Endothelial cell of umbilical vein (primary cell): Measurements from ENCODE around the gene CLP1. TPM values are rescaled to one million over a fixed set of nuclear protein-coding genes. Genes with fewer than 3 reads are reported as not detected.

Experiments used
- Bru-seq: library from RNA; stranded (reverse); fragments of 400-500 nt; gene quantifications from one replicate; lab custom pipeline; 2021; lab: Mats Ljungman, UMichigan
- BruChase-seq, 2 experiments: library from RNA; stranded (reverse); fragments of 400-500 nt; gene quantifications; one replicate each; lab custom pipeline; 2021; lab: Mats Ljungman, UMichigan
- BruUV-seq: library from RNA; stranded (reverse); fragments of 400-500 nt; replicated peaks from 2 replicates; lab custom pipeline; 2021; lab: Mats Ljungman, UMichigan
- CTCF ChIA-PET: fragments of 300-600, 350-600 bp; sonication (Branson Sonifier 250); formaldehyde crosslinking; loops from one replicate; lab custom pipeline; 2021; ENCODE audit warnings: antibody characterized with exemption, inconsistent platforms; lab: Charles Lee
- POLR2A ChIA-PET: fragments of 300-600, 350-600 bp; sonication (Branson Sonifier 250); formaldehyde crosslinking; loops from one replicate; lab custom pipeline; 2021; ENCODE audit warnings: antibody characterized with exemption, inconsistent platforms; lab: Charles Lee
- DNase-seq: peaks from one replicate; pipeline ENCODE4 v3.0.0-alpha.2; 2011; ENCODE audit warnings: low read depth, low spot score
- FAIRE-seq: peaks from 2 replicates; lab custom pipeline; 2011; peaks lifted over from hg19 to GRCh38; lab: Jason Lieb, UNC
- H2AFZ ChIP-seq: 2 replicates; pipeline ENCODE4 v1.6.0; 2012; ENCODE audit warnings: low read depth, low read length, control low read depth, inconsistent platforms
- H3K27ac ChIP-seq: 2 replicates; pipeline ENCODE4 v1.5.1; 2011; ENCODE audit warnings: low read depth, mild to moderate bottlenecking, control low read depth, low read length, moderate library complexity; ENCODE audit not compliant: insufficient read depth
- H3K27me3 ChIP-seq, 2 experiments: 2 replicates each; pipeline versions ENCODE4 v1.6.0 to v1.6.1; 2011; ENCODE audit warnings: low read length in 2 of 2, mixed read lengths in 1 of 2; ENCODE audit not compliant: control insufficient read depth in 2 of 2, insufficient read depth in 2 of 2
- H3K36me3 ChIP-seq, 2 experiments: 2 replicates in 1 of 2; 3 replicates in 1 of 2; pipeline ENCODE4 v1.5.1; 2011; ENCODE audit warnings: low read length in 2 of 2, mild to moderate bottlenecking in 1 of 2, moderate library complexity in 1 of 2; ENCODE audit not compliant: control insufficient read depth in 2 of 2, insufficient read depth in 2 of 2; ENCODE audit errors: extremely low read depth in 1 of 2
- H3K4me1 ChIP-seq: 3 replicates; pipeline ENCODE4 v1.5.1; 2011; ENCODE audit warnings: mild to moderate bottlenecking, low read length; ENCODE audit not compliant: control insufficient read depth, insufficient read depth; ENCODE audit errors: extremely low read depth
- H3K4me2 ChIP-seq: 2 replicates; pipeline ENCODE4 v1.6.1; 2011; ENCODE audit warnings: low read length, control low read depth, mixed read lengths; ENCODE audit not compliant: insufficient read depth
- H3K4me3 ChIP-seq, 3 experiments: fragments of 200-600 bp in 1 of 3; sonication (generic), shearing (Covaris generic) in 1 of 3; replicated peaks in 1 of 3; 2 replicates each; pipeline ENCODE4 v1.5.1; 2011 to 2016; ENCODE audit warnings: control low read depth in 3 of 3, low read length in 3 of 3, mild to moderate bottlenecking in 2 of 3, inconsistent platforms in 1 of 3, low read depth in 1 of 3, moderate library complexity in 1 of 3; ENCODE audit not compliant: insufficient read depth in 1 of 3
- H3K79me2 ChIP-seq: 2 replicates; pipeline ENCODE4 v1.6.0; 2012; ENCODE audit warnings: low read length, inconsistent platforms; ENCODE audit not compliant: control insufficient read depth, insufficient read depth
- H3K9ac ChIP-seq: replicated peaks from 2 replicates; pipeline ENCODE3; 2011; ENCODE audit warnings: low read length, control low read depth; ENCODE audit not compliant: insufficient read depth; ENCODE audit errors: extremely low read depth
- H3K9me1 ChIP-seq: replicated peaks from 3 replicates; pipeline ENCODE4 v1.6.0; 2011; ENCODE audit warnings: mild to moderate bottlenecking, low read length; ENCODE audit not compliant: control insufficient read depth, insufficient read depth; ENCODE audit errors: extremely low read depth
- H3K9me3 ChIP-seq: replicated peaks from 2 replicates; pipeline ENCODE4 v1.5.1; 2012; ENCODE audit warnings: low read length, inconsistent platforms; ENCODE audit not compliant: control insufficient read depth, insufficient read depth
- H4K20me1 ChIP-seq: replicated peaks from 2 replicates; pipeline ENCODE3; 2011; ENCODE audit warnings: mild to moderate bottlenecking, low read length; ENCODE audit not compliant: control insufficient read depth, insufficient read depth; ENCODE audit errors: extremely low read depth
- CTCF ChIP-seq, 2 donors: IDR thresholded peaks; 1 replicate in 1 of 2; 2 replicates in 1 of 2; pipeline ENCODE4 v1.5.1; 2011; ENCODE audit warnings: low read length in 2 of 2, mild to moderate bottlenecking in 2 of 2, moderate library complexity in 2 of 2, control low read depth in 1 of 2, inconsistent platforms in 1 of 2, low read depth in 1 of 2; ENCODE audit not compliant: insufficient read depth in 1 of 2; ENCODE audit errors: extremely low read depth in 1 of 2
- EZH2 ChIP-seq: IDR thresholded peaks from 2 replicates; pipeline ENCODE4 v1.6.1; 2012; ENCODE audit warnings: borderline replicate concordance, low read depth, mild to moderate bottlenecking, moderate library complexity, low read length, inconsistent platforms; ENCODE audit not compliant: severe bottlenecking
- FOS ChIP-seq: IDR thresholded peaks from 2 replicates; pipeline ENCODE4 v1.6.1; 2011; ENCODE audit warnings: mild to moderate bottlenecking, low read length, moderate library complexity, borderline replicate concordance; ENCODE audit not compliant: insufficient read depth
- GATA2 ChIP-seq: IDR thresholded peaks from 2 replicates; pipeline ENCODE4 v1.7.0; 2011; ENCODE audit warnings: low read depth, mild to moderate bottlenecking, moderate library complexity, mixed read lengths, low read length; ENCODE audit not compliant: insufficient read length, insufficient read depth
- JUN ChIP-seq: IDR thresholded peaks from 2 replicates; pipeline ENCODE4 v1.6.1; 2011; ENCODE audit warnings: borderline replicate concordance, low read depth; ENCODE audit not compliant: insufficient read length, insufficient read depth
- MAX ChIP-seq: IDR thresholded peaks from 2 replicates; pipeline ENCODE4 v1.6.1; 2011; ENCODE audit not compliant: insufficient read depth, insufficient read length
- MYC ChIP-seq: IDR thresholded peaks from one replicate; pipeline ENCODE4 v1.6.1; 2011; ENCODE audit warnings: mild to moderate bottlenecking, low read depth, low read length
- POLR2A ChIP-seq: IDR thresholded peaks from 2 replicates; pipeline ENCODE4 v1.6.1; 2012; ENCODE audit warnings: low read depth, mild to moderate bottlenecking, control low read depth, low read length
- POLR2AphosphoS5 ChIP-seq: IDR thresholded peaks from 2 replicates; pipeline ENCODE4 v1.6.1; 2012; ENCODE audit warnings: low read depth, mild to moderate bottlenecking, control low read depth, low read length, moderate library complexity; ENCODE audit not compliant: insufficient read depth
- dilution Hi-C: fragments of 300-500 bp; cut with MboI; formaldehyde crosslinking; loops from one replicate; pipeline ENCODE4 v1.15.0; 2019; ENCODE audit warnings: low sequenced_read_pairs; ENCODE audit not compliant: extremely low pct_ligation_motif_present
- intact Hi-C: fragments of 100-400 bp; cut with micrococcal nuclease; formaldehyde crosslinking; loops from one replicate; pipeline ENCODE4 v1.10.0; 2022
- long read RNA-seq: library from polyadenylated mRNA; stranded (forward); transcript quantifications from one replicate; pipeline ENCODE4 v2.0.0, GENCODE V29; 2021
- polyA minus RNA-seq, 3 experiments: library from RNA; depleted of rRNA, polyadenylated mRNA; stranded (reverse); fragments of >200 nt; gene quantifications; 1 replicate in 1 of 3; 2 replicates in 2 of 3; pipeline ENCODE4 v1.2.3, GENCODE V29; 2011
- polyA plus RNA-seq, 4 experiments: library from polyadenylated mRNA; depleted of rRNA in 3 of 4; stranded (reverse) in 3 of 4; unstranded in 1 of 4; fragments of >200 nt; gene quantifications; 2 replicates each; pipeline versions ENCODE4 v1.2.1 to v1.2.3, GENCODE V29; 2011 to 2012; ENCODE audit warnings: missing spikeins in 1 of 4
- total RNA-seq: library from RNA; stranded (reverse); gene quantifications from 2 replicates; pipeline ENCODE4 v1.2.3, GENCODE V29; 2021

The CLP1 gene
- total RNA-seq (17.9 and 20.9 TPM in 2 replicates), polyA plus RNA-seq (19.4 and 20.8 TPM in 2 replicates), polyA minus RNA-seq (25.3 and 34.8 TPM in 2 replicates), Bru-seq, nascent RNA (percentile 69 among the genes with signal in this experiment), BruChase-seq, experiment 1, labeled RNA remaining after a 6-hour chase (percentile 51 among the genes with signal in this experiment), BruChase-seq, experiment 2, labeled RNA remaining after a 2-hour chase (percentile 89 among the genes with signal in this experiment)
- 22.1 and 25.0 TPM in 2 replicates for polyA plus RNA-seq (2011; cell fraction: cytosol; rRNA removed)
- 20.3 and 20.9 TPM in 2 replicates for polyA plus RNA-seq (2011; cell fraction: nucleus; rRNA removed)
- polyA plus RNA-seq (2012), result 19.1 and 25.1 TPM in 2 replicates
- 11.5 TPM for polyA minus RNA-seq (2011; cell fraction: cytosol; rRNA and poly(A)+ RNA removed)
- 6.2 and 9.1 TPM in 2 replicates for polyA minus RNA-seq (2011; cell fraction: nucleus; rRNA and poly(A)+ RNA removed)
- long read RNA-seq, transcript CLP1-205 (3 exons, 2,435 nt), result major isoform, 45 of 52 reads
- long read RNA-seq, partial matches to known transcripts, result 4 of 52 reads
- long read RNA-seq, other reads (novel, unspliced or antisense), result 0 of 52 reads

GRCh38 chr11:57657194-57658022 lies at the start of gene CLP1:
Gene CLP1, plus strand, starts transcription at chr11:57657762. Its CDS starts 1,715 bp downstream, at chr11:57659477.
- Histone ChIP-seq H3K9me1 (no peaks in the 10 kb centered on the region), H2AFZ (peak within 1 kb of the TSS; percentile 77), H3K79me2 (peaks cover 22% of the 10 kb centered on the region), H3K27ac (peak within 1 kb of the TSS; percentile 75), H3K4me3 (peak within 1 kb of the TSS; percentile 59 to 98 (median 90)), H3K36me3 (peaks cover 14% of the 10 kb centered on the region in 2 experiments), H3K27me3 (no peaks in the 10 kb centered on the region), H3K4me1 (peaks cover 4% of the 10 kb centered on the region), H3K4me2 (peak within 1 kb of the TSS; percentile 95), H3K9me3 (no peaks in the 10 kb centered on the region), H4K20me1 (no peaks in the 10 kb centered on the region), H3K9ac (peak within 1 kb of the TSS; percentile 92)
- FAIRE-seq (peak; percentile 98), DNase-seq (peak; percentile 99)
- intact Hi-C loops (loop anchor here (1.0 kb wide), 3 partner anchors 10 to 127 kb away; partner anchors contain the start of gene TIMM10), dilution Hi-C loops (no loop called here)
- ChIA-PET POLR2A (no interaction called here), CTCF (interaction anchor here (1.0 to 5.8 kb wide), 2 partner anchors 9 to 13 kb away, joined by 3 to 26 read pairs; no protein-coding TSS in a partner anchor)
- BruUV-seq, result no TSS peak
- no peak for TF ChIP-seq FOS
- peak; percentile 70 for TF ChIP-seq MAX
- TF ChIP-seq GATA2, result no peak
- TF ChIP-seq POLR2AphosphoS5, result peak; percentile 76
- TF ChIP-seq MYC, result peak; percentile 94
- TF ChIP-seq POLR2A, result peak; percentile 70
- TF ChIP-seq CTCF (IDR thresholded peaks at IDR 0.05; ENCODE audit: extremely low read depth in 1 of 2, insufficient read depth in 1 of 2, low read depth in 1 of 2, low read length in 2 of 2), result no peak
- no peak for TF ChIP-seq JUN
- no peak for TF ChIP-seq EZH2
